ENCODE results near the gene PLEKHA1.

PLEKHA1 gene

DNA sequence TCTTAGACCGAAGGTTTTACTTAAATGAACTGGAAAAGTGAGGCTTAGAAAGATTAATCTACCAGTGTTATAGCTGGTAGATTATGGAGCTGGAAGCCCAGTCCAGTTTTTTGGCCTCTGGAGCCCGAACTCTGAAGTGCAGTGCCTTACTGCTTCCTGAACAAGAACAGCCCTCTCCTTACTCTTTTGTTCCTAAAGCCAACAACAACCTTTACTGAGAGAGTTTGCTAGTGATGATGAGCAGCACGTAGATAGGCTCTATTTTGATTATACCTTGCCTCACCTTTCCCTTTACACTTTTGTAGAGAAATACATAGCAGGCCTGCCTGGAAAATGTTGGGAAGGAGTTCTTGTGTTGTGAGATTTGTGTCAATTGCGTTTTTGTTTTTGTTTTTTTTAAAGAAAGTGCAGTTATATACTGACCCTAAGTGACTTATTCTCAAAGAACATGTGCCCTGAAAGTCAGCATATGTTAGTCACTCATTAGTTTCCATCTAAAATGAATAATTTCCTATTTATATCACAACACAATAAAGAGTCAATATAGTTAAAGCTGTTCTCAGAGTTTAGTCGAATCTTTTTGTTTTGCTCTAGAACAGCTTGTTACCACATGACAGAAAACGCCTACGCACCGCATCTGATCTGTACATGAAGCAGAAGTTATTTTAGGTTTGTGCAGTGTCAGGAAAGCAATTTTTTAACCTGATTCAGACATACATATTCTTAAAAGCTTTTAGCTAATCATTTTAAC is 33.0 kb downstream of the PLEKHA1 start:
- Histone ChIP-seq H3K27me3 (ENCODE audit: insufficient read depth, insufficient read length) (no peaks in the 10 kb centered on the region), H3K9me3 (ENCODE audit: insufficient read depth, low read length) (no peaks in the 10 kb centered on the region), H3K4me1 (ENCODE audit: insufficient read depth, insufficient read length) (no peaks in the 10 kb centered on the region), H3K4me3 (ENCODE audit: insufficient read length, low read depth) (no peak overlapping the region), H3K36me3 (ENCODE audit: insufficient read depth, insufficient read length, low read length) (peaks cover 13% of the 10 kb centered on the region), H3K9ac (ENCODE audit: insufficient read length, low read depth) (no peak overlapping the region)
- TF ChIP-seq SUZ12 (IDR thresholded peaks at IDR 0.05; ENCODE audit: extremely low read depth, insufficient read depth, insufficient read length) (no peak), YY1 (IDR thresholded peaks at IDR 0.05; ENCODE audit: insufficient read depth, insufficient read length) (no peak), ZNF274 (IDR thresholded peaks at IDR 0.05; ENCODE audit: low read depth, low read length) (no peak)
- DNase-seq (ENCODE audit: low read depth, low spot score) = no peak

DNA sequence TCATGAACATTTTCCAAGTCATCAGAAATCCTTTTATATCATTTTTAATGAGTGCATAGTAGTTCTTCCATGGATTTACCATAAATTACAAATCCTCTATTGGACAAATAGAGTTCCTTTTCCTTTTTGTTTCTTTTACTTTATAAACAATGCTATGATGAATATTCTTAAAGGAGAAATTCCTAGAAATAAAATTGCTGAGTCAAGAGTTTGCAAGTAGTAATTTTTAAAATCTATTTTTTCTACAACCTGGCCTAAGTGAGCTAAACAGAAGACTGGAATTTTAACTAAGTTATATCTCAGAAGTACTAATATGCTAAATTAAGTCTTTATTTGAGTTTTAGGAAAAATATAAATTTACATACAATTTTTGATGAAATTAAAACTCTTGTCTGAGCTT is 38.8 kb downstream of the PLEKHA1 start:
- no peak overlapping the region for H3K9ac ChIP-seq (ENCODE audit: insufficient read length, low read depth)
- H3K9me3 ChIP-seq (ENCODE audit: insufficient read depth, low read length) = no peaks in the 10 kb centered on the region
- H3K36me3 ChIP-seq (ENCODE audit: insufficient read depth, insufficient read length, low read length) = peaks cover 5% of the 10 kb centered on the region
- H3K4me3 ChIP-seq (ENCODE audit: insufficient read length, low read depth) = no peak overlapping the region
- no peaks in the 10 kb centered on the region for H3K27me3 ChIP-seq (ENCODE audit: insufficient read depth, insufficient read length)
- H3K4me1 ChIP-seq (ENCODE audit: insufficient read depth, insufficient read length) = no peaks in the 10 kb centered on the region
- no peak for DNase-seq (ENCODE audit: low read depth, low spot score)
- TF ChIP-seq ZNF274 (IDR thresholded peaks at IDR 0.05; ENCODE audit: low read depth, low read length) = no peak
- TF ChIP-seq SUZ12 (IDR thresholded peaks at IDR 0.05; ENCODE audit: extremely low read depth, insufficient read depth, insufficient read length) = no peak
- TF ChIP-seq YY1 (IDR thresholded peaks at IDR 0.05; ENCODE audit: insufficient read depth, insufficient read length) = no peak

DNA sequence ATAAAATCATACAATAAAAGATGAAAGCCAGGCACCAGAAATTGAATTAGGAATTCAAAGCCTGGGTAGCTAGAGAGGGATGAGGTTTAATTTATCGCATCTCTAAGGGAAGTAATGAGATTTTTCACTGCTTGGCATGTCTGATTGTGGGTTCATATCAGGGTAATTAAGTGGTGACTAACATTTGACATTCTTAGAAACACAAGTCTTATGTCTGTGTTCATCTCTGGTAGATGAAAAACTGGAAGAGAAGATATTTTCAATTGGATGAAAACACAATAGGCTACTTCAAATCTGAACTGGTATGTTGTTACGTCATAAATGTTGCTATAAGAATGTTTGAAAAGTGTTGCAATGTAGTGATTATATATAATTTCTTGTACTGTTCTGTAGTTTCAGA is 43.2 kb downstream of the PLEKHA1 start:
- TF ChIP-seq SUZ12 (IDR thresholded peaks at IDR 0.05; ENCODE audit: extremely low read depth, insufficient read depth, insufficient read length) = no peak
- TF ChIP-seq YY1 (IDR thresholded peaks at IDR 0.05; ENCODE audit: insufficient read depth, insufficient read length) = no peak
- TF ChIP-seq ZNF274 (IDR thresholded peaks at IDR 0.05; ENCODE audit: low read depth, low read length) = no peak
- H3K4me3 ChIP-seq (ENCODE audit: insufficient read length, low read depth) = no peak overlapping the region
- H3K9me3 ChIP-seq (ENCODE audit: insufficient read depth, low read length) = no peaks in the 10 kb centered on the region
- H3K9ac ChIP-seq (ENCODE audit: insufficient read length, low read depth) = no peak overlapping the region
- DNase-seq (ENCODE audit: low read depth, low spot score) = no peak
- peaks cover 7% of the 10 kb centered on the region for H3K36me3 ChIP-seq (ENCODE audit: insufficient read depth, insufficient read length, low read length)
- H3K27me3 ChIP-seq (ENCODE audit: insufficient read depth, insufficient read length) = no peaks in the 10 kb centered on the region
- no peaks in the 10 kb centered on the region for H3K4me1 ChIP-seq (ENCODE audit: insufficient read depth, insufficient read length)

DNA sequence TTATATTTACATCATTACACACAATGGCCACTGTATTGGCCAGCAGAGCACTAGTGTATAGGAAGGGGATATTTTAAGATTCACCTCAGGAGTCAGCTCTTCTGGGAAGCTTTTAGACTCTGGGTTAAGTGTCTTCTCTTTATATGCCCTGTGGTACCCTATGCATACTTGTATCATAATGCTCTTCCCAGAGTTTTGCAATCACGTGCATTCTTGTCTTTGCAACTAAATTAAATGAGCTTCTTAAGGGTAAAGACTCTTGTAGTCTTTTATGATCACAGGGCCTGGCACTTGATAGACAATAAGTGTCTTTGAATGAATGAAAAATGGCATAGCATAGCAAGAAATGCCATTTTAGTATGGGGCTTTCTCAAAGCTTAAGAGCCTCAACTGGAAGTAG is 44.5 kb downstream of the PLEKHA1 start:
- no peak for DNase-seq (ENCODE audit: low read depth, low spot score)
- TF ChIP-seq YY1 (IDR thresholded peaks at IDR 0.05; ENCODE audit: insufficient read depth, insufficient read length) = no peak
- TF ChIP-seq ZNF274 (IDR thresholded peaks at IDR 0.05; ENCODE audit: low read depth, low read length) = no peak
- no peak for TF ChIP-seq SUZ12 (IDR thresholded peaks at IDR 0.05; ENCODE audit: extremely low read depth, insufficient read depth, insufficient read length)
- H3K9ac ChIP-seq (ENCODE audit: insufficient read length, low read depth) = no peak overlapping the region
- no peak overlapping the region for H3K4me3 ChIP-seq (ENCODE audit: insufficient read length, low read depth)
- peaks cover 7% of the 10 kb centered on the region for H3K36me3 ChIP-seq (ENCODE audit: insufficient read depth, insufficient read length, low read length)
- no peaks in the 10 kb centered on the region for H3K9me3 ChIP-seq (ENCODE audit: insufficient read depth, low read length)
- H3K4me1 ChIP-seq (ENCODE audit: insufficient read depth, insufficient read length) = no peaks in the 10 kb centered on the region
- H3K27me3 ChIP-seq (ENCODE audit: insufficient read depth, insufficient read length) = no peaks in the 10 kb centered on the region

DNA sequence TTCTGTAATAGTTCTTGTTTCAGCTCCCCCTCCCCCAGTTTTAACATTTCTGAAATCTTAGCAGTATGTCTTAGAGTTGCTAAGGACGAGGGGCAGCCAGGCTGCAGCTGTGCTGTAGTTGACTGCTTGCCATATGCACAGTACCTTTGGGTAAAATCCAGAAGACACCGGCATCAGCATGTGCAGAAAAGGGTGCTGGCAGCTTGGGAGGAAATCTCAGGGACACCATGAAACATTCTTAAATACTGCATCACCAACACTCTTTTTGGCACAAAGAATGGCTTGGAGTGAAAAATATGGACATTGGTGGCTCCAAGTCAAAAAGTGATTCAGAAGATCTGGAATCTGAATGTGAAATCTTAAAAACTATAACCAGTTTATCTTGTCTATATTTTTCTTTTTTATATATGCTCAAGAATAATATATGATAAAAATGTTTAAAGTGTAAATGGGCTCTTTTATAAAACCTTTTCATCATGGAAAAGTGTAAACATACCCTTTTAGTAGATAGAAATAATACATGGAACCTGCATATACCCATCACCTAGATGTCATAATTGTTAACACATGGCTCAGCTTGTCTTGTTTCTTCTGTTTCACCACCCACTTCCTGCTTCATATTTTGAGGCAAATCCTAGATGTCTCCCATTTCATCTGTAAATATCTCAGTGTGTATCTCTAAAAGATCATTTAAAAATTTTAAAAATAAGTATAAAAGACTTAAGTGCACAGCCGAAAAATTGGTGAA is 45.5 kb downstream of the PLEKHA1 start:
- no peak for DNase-seq (ENCODE audit: low read depth, low spot score)
- TF ChIP-seq SUZ12 (IDR thresholded peaks at IDR 0.05; ENCODE audit: extremely low read depth, insufficient read depth, insufficient read length) (no peak), ZNF274 (IDR thresholded peaks at IDR 0.05; ENCODE audit: low read depth, low read length) (no peak), YY1 (IDR thresholded peaks at IDR 0.05; ENCODE audit: insufficient read depth, insufficient read length) (no peak)
- Histone ChIP-seq H3K27me3 (ENCODE audit: insufficient read depth, insufficient read length) (no peaks in the 10 kb centered on the region), H3K36me3 (ENCODE audit: insufficient read depth, insufficient read length, low read length) (peaks cover 4% of the 10 kb centered on the region), H3K9me3 (ENCODE audit: insufficient read depth, low read length) (no peaks in the 10 kb centered on the region), H3K4me3 (ENCODE audit: insufficient read length, low read depth) (no peak overlapping the region), H3K9ac (ENCODE audit: insufficient read length, low read depth) (no peak overlapping the region), H3K4me1 (ENCODE audit: insufficient read depth, insufficient read length) (no peaks in the 10 kb centered on the region)

DNA sequence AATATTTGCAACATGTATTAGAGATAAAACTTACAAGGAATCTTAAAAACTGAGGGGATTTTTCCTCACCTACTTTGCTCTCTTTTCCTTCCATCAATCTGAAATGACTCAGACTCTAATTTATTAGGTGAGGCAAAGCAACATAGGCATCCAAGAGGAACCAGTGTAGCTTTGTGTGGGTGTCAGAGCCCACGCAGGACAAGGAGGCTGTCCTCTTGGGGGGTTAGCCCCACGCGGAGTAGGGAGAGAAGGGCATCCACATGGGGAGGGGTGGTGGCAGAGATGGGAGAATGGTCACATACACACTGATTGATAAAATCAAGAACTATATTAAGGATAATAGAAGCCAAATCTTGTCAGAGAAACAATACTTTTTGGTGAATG is 46.1 kb downstream of the PLEKHA1 start:
- Histone ChIP-seq H3K9ac (ENCODE audit: insufficient read length, low read depth) (no peak overlapping the region), H3K36me3 (ENCODE audit: insufficient read depth, insufficient read length, low read length) (peaks cover 4% of the 10 kb centered on the region), H3K4me3 (ENCODE audit: insufficient read length, low read depth) (no peak overlapping the region), H3K9me3 (ENCODE audit: insufficient read depth, low read length) (no peaks in the 10 kb centered on the region), H3K27me3 (ENCODE audit: insufficient read depth, insufficient read length) (no peaks in the 10 kb centered on the region), H3K4me1 (ENCODE audit: insufficient read depth, insufficient read length) (no peaks in the 10 kb centered on the region)
- DNase-seq (ENCODE audit: low read depth, low spot score) = no peak
- TF ChIP-seq ZNF274 (IDR thresholded peaks at IDR 0.05; ENCODE audit: low read depth, low read length) (no peak), SUZ12 (IDR thresholded peaks at IDR 0.05; ENCODE audit: extremely low read depth, insufficient read depth, insufficient read length) (no peak), YY1 (IDR thresholded peaks at IDR 0.05; ENCODE audit: insufficient read depth, insufficient read length) (no peak)

DNA sequence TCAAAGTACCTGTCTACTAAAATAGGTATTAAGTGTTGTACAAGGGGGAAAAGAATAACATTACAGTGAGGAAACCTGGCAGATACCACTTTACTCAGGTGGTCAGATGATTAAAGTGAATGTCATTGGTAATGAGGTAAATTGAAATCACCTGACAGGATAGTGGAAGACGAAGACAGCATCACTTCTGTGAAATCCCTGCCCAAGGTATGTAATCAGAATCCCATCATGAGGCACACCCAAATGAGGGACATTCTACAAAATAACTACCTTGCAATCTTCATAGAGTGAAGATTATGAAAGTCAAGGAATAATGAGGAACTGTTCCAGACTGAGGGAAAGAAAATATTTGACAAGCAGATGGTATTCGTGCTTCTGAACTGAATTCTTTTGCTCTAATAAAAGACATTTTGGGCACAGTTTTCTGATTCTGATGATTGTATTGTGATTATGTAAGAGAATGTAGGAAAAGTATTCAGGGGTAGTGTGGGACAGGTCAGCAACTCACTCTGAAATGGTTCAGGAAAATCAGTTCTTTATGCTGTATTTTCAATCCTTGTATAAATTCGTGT is 46.6 kb downstream of the PLEKHA1 start:
- Histone ChIP-seq H3K36me3 (ENCODE audit: insufficient read depth, insufficient read length, low read length) (peaks cover 4% of the 10 kb centered on the region), H3K4me3 (ENCODE audit: insufficient read length, low read depth) (no peak overlapping the region), H3K9me3 (ENCODE audit: insufficient read depth, low read length) (no peaks in the 10 kb centered on the region), H3K27me3 (ENCODE audit: insufficient read depth, insufficient read length) (no peaks in the 10 kb centered on the region), H3K9ac (ENCODE audit: insufficient read length, low read depth) (no peak overlapping the region), H3K4me1 (ENCODE audit: insufficient read depth, insufficient read length) (no peaks in the 10 kb centered on the region)
- DNase-seq (ENCODE audit: low read depth, low spot score) = no peak
- no peak for TF ChIP-seq ZNF274 (IDR thresholded peaks at IDR 0.05; ENCODE audit: low read depth, low read length)
- TF ChIP-seq SUZ12 (IDR thresholded peaks at IDR 0.05; ENCODE audit: extremely low read depth, insufficient read depth, insufficient read length) = no peak
- no peak for TF ChIP-seq YY1 (IDR thresholded peaks at IDR 0.05; ENCODE audit: insufficient read depth, insufficient read length)

All from NT2/D1 (cell line).